GM23248 (cell line): ENCODE measurements around the gene AP3S2. TPM values are rescaled to one million over a fixed set of nuclear protein-coding genes. Genes with fewer than 3 reads are reported as not detected.

Experiments
- DNase-seq: peaks from one replicate; pipeline ENCODE4 v3.0.0-alpha.2; 2015
- H2AFZ ChIP-seq: fragments of 200-600 bp; sonication (generic); 2 replicates; pipeline ENCODE4 v1.6.1; 2016; ENCODE audit warnings: antibody characterized with exemption
- H3F3A ChIP-seq: fragments of 200-600 bp; sonication (generic); 2 replicates; pipeline ENCODE4 v1.6.1; 2016; ENCODE audit warnings: mild to moderate bottlenecking, antibody characterized with exemption, mixed run types; ENCODE audit not compliant: insufficient read depth
- H3K27ac ChIP-seq: fragments of 200-600 bp; sonication (generic); 2 replicates; pipeline ENCODE4 v1.5.1; 2016; ENCODE audit warnings: mild to moderate bottlenecking
- H3K27me3 ChIP-seq: fragments of 200-600 bp; sonication (generic); replicated peaks from 2 replicates; pipeline ENCODE4 v1.6.1; 2016; ENCODE audit warnings: mild to moderate bottlenecking; ENCODE audit not compliant: insufficient read depth
- H3K36me3 ChIP-seq: fragments of 200-600 bp; sonication (generic); 2 replicates; pipeline ENCODE4 v1.6.1; 2016; ENCODE audit warnings: low read depth, mild to moderate bottlenecking
- H3K4me1 ChIP-seq: fragments of 200-600 bp; sonication (generic); 2 replicates; pipeline ENCODE4 v1.6.1; 2016; ENCODE audit warnings: mild to moderate bottlenecking; ENCODE audit not compliant: insufficient read depth
- H3K4me2 ChIP-seq: fragments of 200-600 bp; sonication (generic); one replicate; pipeline ENCODE4 v1.6.1; 2016; ENCODE audit warnings: mild to moderate bottlenecking; ENCODE audit not compliant: unreplicated experiment
- H3K4me3 ChIP-seq: fragments of 200-600 bp; sonication (generic); 2 replicates; pipeline ENCODE4 v1.5.1; 2016; ENCODE audit warnings: mild to moderate bottlenecking
- H3K79me2 ChIP-seq: fragments of 200-600 bp; sonication (generic); 2 replicates; pipeline ENCODE4 v1.6.1; 2016; ENCODE audit warnings: mild to moderate bottlenecking; ENCODE audit not compliant: insufficient read depth
- H3K9ac ChIP-seq: fragments of 200-600 bp; sonication (generic); 2 replicates; pipeline ENCODE4 v1.6.1; 2016; ENCODE audit warnings: mild to moderate bottlenecking
- H3K9me2 ChIP-seq: fragments of 200-600 bp; sonication (generic); 2 replicates; pipeline ENCODE4 v1.6.1; 2016; ENCODE audit warnings: mixed run types, mild to moderate bottlenecking, moderate library complexity; ENCODE audit not compliant: insufficient read depth
- H3K9me3 ChIP-seq: fragments of 200-600 bp; sonication (generic); one replicate; pipeline ENCODE4 v1.6.1; 2017; ENCODE audit warnings: low read depth
- H4K20me1 ChIP-seq: fragments of 200-600 bp; sonication (generic); 2 replicates; pipeline ENCODE4 v1.6.0; 2016; ENCODE audit not compliant: insufficient read depth
- EZH2 ChIP-seq: fragments of 200-600 bp; sonication (generic); IDR thresholded peaks from 2 replicates; pipeline ENCODE4 v1.6.1; 2018; ENCODE audit warnings: antibody characterized with exemption, mild to moderate bottlenecking; ENCODE audit not compliant: insufficient read depth, poor library complexity, severe bottlenecking
- EZH2phosphoT487 ChIP-seq: fragments of 200-600 bp; sonication (generic); IDR thresholded peaks from 2 replicates; pipeline ENCODE4 v1.6.1; 2018; ENCODE audit warnings: antibody characterized with exemption, moderate library complexity, mild to moderate bottlenecking, low read depth; ENCODE audit not compliant: insufficient read depth
- WGBS, 2 experiments: methylation state at CpG; one replicate each; pipeline ENCODE4 v1.1.6; 2015 to 2017; ENCODE audit warnings: low lambda C conversion rate in 2 of 2, low coverage in 1 of 2; ENCODE audit errors: missing lambda C conversion rate in 2 of 2; 5-methylcytosine and 5-hydroxymethylcytosine counted together
- in situ Hi-C: fragments of 300-500 bp; cut with MboI; formaldehyde crosslinking; loops from 2 replicates; pipeline ENCODE4 v1.15.0; 2020
- polyA plus RNA-seq: library from polyadenylated mRNA; unstranded; fragments of >200 nt; fragmentation: Nextera tagmentation; extraction: Ambion mirVana; gene quantifications from 2 replicates; pipeline ENCODE4 v1.2.1, GENCODE V29; 2016
- total RNA-seq: library from RNA; depleted of rRNA; stranded (reverse); fragments of >200 nt; shearing (Covaris generic); gene quantifications from 2 replicates; pipeline ENCODE4 v1.2.3, GENCODE V29; 2014

The AP3S2 gene
- total and polyA plus RNA-seq, 2 experiments from 2014 or later = 27.0 to 85.0 TPM

DNA sequence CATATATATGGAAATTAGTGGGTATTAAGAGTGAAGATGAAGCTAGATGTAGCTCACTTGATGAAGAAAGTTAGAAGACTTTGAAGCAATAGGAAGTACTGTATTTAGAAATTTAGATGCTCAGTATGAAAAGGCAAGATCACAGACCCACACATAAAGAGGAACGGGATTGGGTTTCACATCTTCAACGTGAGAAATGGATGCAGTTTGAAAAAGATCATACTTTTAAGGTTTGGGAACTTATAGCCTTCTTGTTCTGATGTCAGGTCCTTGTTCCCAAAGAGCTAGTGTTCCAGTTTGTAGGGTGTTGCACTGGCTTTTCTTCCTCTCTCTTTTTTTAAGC lies 16.7 kb downstream of the AP3S2 start:
- Histone ChIP-seq H3K9ac (no peak overlapping the region), H3K79me2 (peaks cover 5% of the 10 kb centered on the region; the same call in 1 of the 2 replicates), H3K4me3 (no peak overlapping the region), H3K36me3 (peaks cover 21% of the 10 kb centered on the region; the same call in 1 of the 2 replicates), H3F3A (peaks cover 7% of the 10 kb centered on the region; the same call in 1 of the 2 replicates), H3K4me2 (no peak overlapping the region), H4K20me1 (no peaks in the 10 kb centered on the region), H3K27me3 (no peaks in the 10 kb centered on the region), H2AFZ (no peak overlapping the region), H3K9me3 (no peaks in the 10 kb centered on the region), H3K27ac (no peak overlapping the region), H3K9me2 (no peaks in the 10 kb centered on the region), H3K4me1 (0 out of 2 replicates have a peak, but pooled peaks cover 2% of the 10 kb centered on the region)
- in situ Hi-C loops = loop anchor here (5.0 kb wide), 1 partner anchor 125 kb away; the partner anchor contains the start of gene MESP1
- TF ChIP-seq EZH2 (no peak), EZH2phosphoT487 (no peak)
- no peak for DNase-seq
- 97 to 99% methylated on average over 2 of the region's 2 CpGs for WGBS, 2 experiments

DNA sequence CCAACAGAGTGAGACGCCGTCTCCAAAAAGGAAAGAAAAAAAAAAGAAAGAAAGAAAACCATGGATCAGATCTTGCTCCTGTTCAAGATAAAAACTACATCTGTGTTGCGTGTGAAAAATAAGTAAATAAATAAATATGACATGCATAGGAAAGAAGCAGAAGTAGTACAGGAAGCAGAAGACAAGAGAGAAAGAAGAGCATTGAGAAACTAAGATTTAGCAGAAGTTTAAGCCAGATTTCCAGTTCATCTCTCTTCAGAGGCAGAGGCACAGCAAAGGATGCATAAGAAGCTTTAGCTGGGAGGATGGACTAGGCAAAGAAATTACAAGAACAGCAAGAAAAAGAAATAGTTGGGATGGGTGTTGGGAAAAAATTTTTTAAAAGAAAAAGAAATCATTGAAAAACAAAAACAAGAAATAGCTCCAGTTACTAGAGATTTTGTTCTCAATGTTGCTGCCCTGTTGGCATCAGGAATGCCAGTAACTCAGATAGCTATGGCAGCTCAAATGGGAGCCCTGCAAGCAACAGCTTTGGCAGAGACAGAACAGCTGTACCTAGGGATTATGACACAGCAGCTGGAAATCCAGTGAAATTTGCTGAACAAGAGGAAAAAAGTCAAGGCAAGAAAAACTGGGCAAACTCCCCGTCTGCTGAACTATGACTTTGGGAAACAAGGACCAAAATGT lies 17.3 kb downstream of the AP3S2 start:
- Histone ChIP-seq H3K9ac (no peak overlapping the region), H3K9me2 (no peaks in the 10 kb centered on the region), H3F3A (peaks cover 7% of the 10 kb centered on the region; the same call in 1 of the 2 replicates), H3K36me3 (peaks cover 21% of the 10 kb centered on the region; the same call in 1 of the 2 replicates), H4K20me1 (no peaks in the 10 kb centered on the region), H3K4me3 (no peak overlapping the region), H3K27ac (no peak overlapping the region), H3K9me3 (no peaks in the 10 kb centered on the region), H3K27me3 (no peaks in the 10 kb centered on the region), H2AFZ (no peak overlapping the region), H3K4me2 (no peak overlapping the region), H3K4me1 (0 out of 2 replicates have a peak, but pooled peaks cover 2% of the 10 kb centered on the region), H3K79me2 (peaks cover 5% of the 10 kb centered on the region; the same call in 1 of the 2 replicates)
- 92 to 99% methylated on average over 4 of the region's 4 CpGs for WGBS, 2 experiments
- no peak for DNase-seq
- in situ Hi-C loops = loop anchor here (5.0 kb wide), 1 partner anchor 124 kb away; the partner anchor contains the start of gene MESP1
- TF ChIP-seq EZH2 (no peak), EZH2phosphoT487 (no peak)

DNA sequence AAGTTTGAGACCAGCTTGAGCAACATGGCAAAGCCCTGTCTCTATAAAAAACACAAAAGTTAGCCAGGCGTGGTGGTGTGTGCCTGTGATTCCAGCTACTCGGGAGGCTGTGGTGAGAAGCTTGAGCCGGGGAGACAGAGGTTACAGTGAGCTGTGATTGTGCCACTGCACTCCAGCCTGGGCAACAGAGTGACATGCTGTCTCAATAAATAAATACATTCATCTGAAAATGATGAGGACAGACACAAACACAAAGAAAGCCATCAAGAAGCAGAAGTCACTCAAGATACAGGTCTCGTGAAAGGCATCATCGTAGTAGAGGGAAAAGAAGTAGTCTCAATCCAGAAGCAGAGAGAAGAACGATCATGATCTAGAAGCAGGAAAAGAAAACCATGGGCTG lies 18.1 kb downstream of the AP3S2 start:
- Histone ChIP-seq H3F3A (peaks cover 7% of the 10 kb centered on the region; the same call in 1 of the 2 replicates), H3K27ac (no peak overlapping the region), H3K9me3 (no peaks in the 10 kb centered on the region), H3K9ac (no peak overlapping the region), H3K79me2 (peaks cover 5% of the 10 kb centered on the region; the same call in 1 of the 2 replicates), H2AFZ (no peak overlapping the region), H3K27me3 (no peaks in the 10 kb centered on the region), H3K4me1 (0 out of 2 replicates have a peak, but pooled peaks cover 2% of the 10 kb centered on the region), H4K20me1 (no peaks in the 10 kb centered on the region), H3K4me3 (no peak overlapping the region), H3K36me3 (peaks cover 22% of the 10 kb centered on the region; the same call in 1 of the 2 replicates), H3K9me2 (no peaks in the 10 kb centered on the region), H3K4me2 (no peak overlapping the region)
- DNase-seq = no peak
- TF ChIP-seq EZH2phosphoT487 = no peak
- TF ChIP-seq EZH2 = no peak
- 93 to 97% methylated on average over 6 of the region's 6 CpGs for WGBS, 2 experiments
- in situ Hi-C loops = loop anchor here (5.0 kb wide), 1 partner anchor 123 kb away; the partner anchor contains the start of gene MESP1

DNA sequence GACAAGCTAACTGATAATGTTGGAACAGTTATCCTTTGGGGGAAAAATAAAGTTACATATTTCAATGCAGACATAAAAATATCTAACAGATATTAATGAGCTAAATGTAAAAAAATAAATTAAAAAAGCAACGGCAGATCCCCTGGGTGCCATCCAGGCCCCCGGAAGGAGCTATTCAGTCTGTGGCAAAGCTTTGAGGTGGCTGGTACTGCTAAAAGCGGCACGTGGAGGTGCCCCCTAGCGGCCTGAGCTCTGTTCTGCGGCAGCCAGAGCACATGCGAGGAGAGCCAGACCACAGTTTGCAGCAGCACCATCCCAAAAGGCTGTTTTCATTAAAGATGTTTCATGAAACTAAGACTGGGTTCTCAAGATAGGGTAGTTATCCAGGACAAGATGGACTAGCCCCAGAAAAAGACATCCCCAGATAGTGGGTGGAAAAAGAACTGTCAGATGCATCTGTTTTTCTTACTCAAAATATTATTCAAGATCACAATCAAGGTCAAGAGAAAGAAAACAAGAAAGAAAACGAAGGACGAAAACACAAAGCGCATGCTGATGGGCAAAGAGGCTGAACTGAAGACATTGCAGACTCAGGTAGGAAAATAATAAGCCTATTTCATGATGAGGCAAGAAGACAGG lies 18.7 kb downstream of the AP3S2 start:
- WGBS, 2 experiments = 20 to 24% methylated on average over 10 of the region's 10 CpGs
- Histone ChIP-seq H3K4me3 (no peak overlapping the region), H3K9ac (0 out of 2 replicates have a peak overlapping the region, but pooled peaks have one; percentile 31), H3K27me3 (no peaks in the 10 kb centered on the region), H3K36me3 (peaks cover 15% of the 10 kb centered on the region; the same call in 1 of the 2 replicates), H4K20me1 (no peaks in the 10 kb centered on the region), H3K4me1 (0 out of 2 replicates have a peak, but pooled peaks cover 2% of the 10 kb centered on the region), H3K27ac (no peak overlapping the region), H3K9me2 (no peaks in the 10 kb centered on the region), H3K79me2 (peaks cover 5% of the 10 kb centered on the region; the same call in 1 of the 2 replicates), H3K4me2 (peak overlapping the region; percentile 33), H2AFZ (no peak overlapping the region), H3F3A (peaks cover 7% of the 10 kb centered on the region; the same call in 1 of the 2 replicates), H3K9me3 (no peaks in the 10 kb centered on the region)
- in situ Hi-C loops = loop anchor here (5.0 kb wide), 1 partner anchor 123 kb away; the partner anchor contains the start of gene MESP1
- TF ChIP-seq EZH2phosphoT487 (no peak), EZH2 (no peak)
- DNase-seq = peak; percentile 89
